Measurements from ENCODE around the gene XCL2. TPM values are rescaled to one million over a fixed set of nuclear protein-coding genes. Genes with fewer than 3 reads are reported as not detected.

XCL2 gene
- total RNA-seq, 1 donor from 2014 or later = not detected

- Histone ChIP-seq H3F3A (ENCODE audit: low read depth) (no peaks in the 10 kb centered on the region), H3K79me2 (ENCODE audit: low read depth) (no peaks in the 10 kb centered on the region), H3K27me3 (no peaks in the 10 kb centered on the region), H3K36me3 (no peaks in the 10 kb centered on the region), H3K9ac (no peak overlapping the region), H2AFZ (replicated peaks) (no peak overlapping the region), H3K4me2 (no peak overlapping the region), H3K4me3 (no peak overlapping the region), H3K4me1 (peaks cover 11% of the 10 kb centered on the region), H3K27ac (no peak overlapping the region), H4K20me1 (ENCODE audit: low read depth) (no peaks in the 10 kb centered on the region), H3K9me3 (ENCODE audit: low read depth) (no peaks in the 10 kb centered on the region)
- H3K27me3 Mint-ChIP-seq (ENCODE audit: insufficient read depth, low read depth) = no peaks in the 10 kb centered on the region
- H3K9me3 Mint-ChIP-seq = peaks cover 3% of the 10 kb centered on the region
- peaks cover 6% of the 10 kb centered on the region for H3K4me1 Mint-ChIP-seq
- TF ChIP-seq CTCF (IDR thresholded peaks at IDR 0.05) (no peak), EZH2phosphoT487 (IDR thresholded peaks at IDR 0.05) (no peak), EZH2 (IDR thresholded peaks at IDR 0.05) (no peak)
- no peak overlapping the region for H3K4me3 Mint-ChIP-seq
- H3K36me3 Mint-ChIP-seq = no peaks in the 10 kb centered on the region
- DNase-seq (ENCODE audit: low spot score) = no peak
- H3K27ac Mint-ChIP-seq = no peak overlapping the region
Observed at GRCh38 chr1:168518201-168518689, 25.6 kb downstream of the XCL2 start.

GRCh38 chr1:168514455-168514854 lies 29.3 kb downstream of the XCL2 start:
- H3K4me1 Mint-ChIP-seq = peaks cover 24% of the 10 kb centered on the region
- Histone ChIP-seq H3K4me2 (no peak overlapping the region), H3K36me3 (no peaks in the 10 kb centered on the region), H3K27ac (no peak overlapping the region), H3K4me1 (no peaks in the 10 kb centered on the region), H3K4me3 (no peak overlapping the region), H3F3A (ENCODE audit: low read depth) (no peaks in the 10 kb centered on the region), H3K27me3 (no peaks in the 10 kb centered on the region), H3K9ac (no peak overlapping the region), H3K9me3 (ENCODE audit: low read depth) (no peaks in the 10 kb centered on the region), H4K20me1 (ENCODE audit: low read depth) (peaks cover 3% of the 10 kb centered on the region), H3K79me2 (ENCODE audit: low read depth) (no peaks in the 10 kb centered on the region), H2AFZ (replicated peaks) (no peak overlapping the region)
- no peak overlapping the region for H3K27ac Mint-ChIP-seq
- TF ChIP-seq EZH2phosphoT487 (IDR thresholded peaks at IDR 0.05) (no peak), EZH2 (IDR thresholded peaks at IDR 0.05) (no peak), CTCF (IDR thresholded peaks at IDR 0.05) (no peak)
- peaks cover 3% of the 10 kb centered on the region for H3K27me3 Mint-ChIP-seq (ENCODE audit: insufficient read depth, low read depth)
- no peaks in the 10 kb centered on the region for H3K9me3 Mint-ChIP-seq
- DNase-seq (ENCODE audit: low spot score) = no peak
- H3K36me3 Mint-ChIP-seq = no peaks in the 10 kb centered on the region
- H3K4me3 Mint-ChIP-seq = no peak overlapping the region

DNA sequence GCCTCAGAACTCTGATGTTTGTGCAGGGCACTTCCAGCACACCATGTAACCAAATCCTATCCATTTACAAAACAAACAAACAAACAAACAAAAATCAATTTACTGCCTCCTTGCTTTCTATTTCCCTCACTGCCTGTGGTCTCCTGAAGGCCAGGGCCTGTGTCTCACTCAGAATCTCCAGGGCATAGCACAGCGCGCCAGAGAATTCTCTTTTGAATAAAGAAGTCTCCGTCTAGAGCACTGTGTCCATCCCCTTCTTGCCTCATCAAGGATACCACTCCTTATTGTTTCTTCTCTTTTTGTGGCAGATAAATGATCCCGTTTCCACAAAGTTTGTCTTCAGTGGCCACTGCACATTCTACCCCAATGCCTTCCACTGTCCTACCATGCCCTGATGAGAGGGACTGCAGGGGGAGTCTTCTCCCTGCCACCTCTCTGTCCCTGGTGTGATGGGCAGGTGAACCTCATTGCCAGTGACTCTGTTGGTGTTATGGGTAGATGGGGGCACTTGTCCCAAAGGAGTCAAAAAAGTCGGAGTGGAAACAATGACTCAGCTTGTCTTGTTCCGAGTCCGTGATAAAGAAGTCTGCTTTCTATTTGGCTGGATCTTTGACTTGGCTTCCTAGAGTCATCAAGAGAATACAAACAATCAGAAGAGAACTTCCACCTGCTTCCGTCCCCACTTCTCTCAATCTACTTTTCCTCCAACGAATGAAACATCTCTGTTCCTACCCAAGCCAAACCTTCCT lies 30.0 kb downstream of the XCL2 start:
- TF ChIP-seq EZH2 (IDR thresholded peaks at IDR 0.05) (no peak), EZH2phosphoT487 (IDR thresholded peaks at IDR 0.05) (no peak), CTCF (IDR thresholded peaks at IDR 0.05) (no peak)
- H3K4me3 Mint-ChIP-seq = no peak overlapping the region
- no peaks in the 10 kb centered on the region for H3K36me3 Mint-ChIP-seq
- H3K27me3 Mint-ChIP-seq (ENCODE audit: insufficient read depth, low read depth) = peaks cover 3% of the 10 kb centered on the region
- H4K20me1 ChIP-seq (ENCODE audit: low read depth) = peaks cover 3% of the 10 kb centered on the region
- no peaks in the 10 kb centered on the region for H3K4me1 ChIP-seq
- H3K4me3 ChIP-seq = no peak overlapping the region
- peaks cover 25% of the 10 kb centered on the region for H3K4me1 Mint-ChIP-seq
- H3K79me2 ChIP-seq (ENCODE audit: low read depth) = no peaks in the 10 kb centered on the region
- DNase-seq (ENCODE audit: low spot score) = no peak
- no peaks in the 10 kb centered on the region for H3K27me3 ChIP-seq
- no peak overlapping the region for H3K27ac ChIP-seq
- H3K27ac Mint-ChIP-seq = no peak overlapping the region
- no peak overlapping the region for H3K4me2 ChIP-seq
- H3F3A ChIP-seq (ENCODE audit: low read depth) = no peaks in the 10 kb centered on the region
- no peak overlapping the region for H3K9ac ChIP-seq
- no peaks in the 10 kb centered on the region for H3K9me3 ChIP-seq (ENCODE audit: low read depth)
- no peaks in the 10 kb centered on the region for H3K36me3 ChIP-seq
- no peaks in the 10 kb centered on the region for H3K9me3 Mint-ChIP-seq
- H2AFZ ChIP-seq (replicated peaks) = no peak overlapping the region

Measured in neural progenitor cell (in vitro differentiated cells).